GM18517 (cell line): ENCODE data around the gene ARID4B.
"Not testable (repeated sequence)": the region's sequence is repeated elsewhere in the genome, so short reads cannot be mapped to it uniquely, and the experiment has no call there.

ENCODE experiments used
- ATAC-seq: cut with Tn5 transposase; IDR thresholded peaks from one replicate; pipeline ENCODE4 v1.9.1; 2021; ENCODE audit warnings: mild to moderate bottlenecking, moderate library complexity; ENCODE audit not compliant: unreplicated experiment

The ARID4B gene, protein sequence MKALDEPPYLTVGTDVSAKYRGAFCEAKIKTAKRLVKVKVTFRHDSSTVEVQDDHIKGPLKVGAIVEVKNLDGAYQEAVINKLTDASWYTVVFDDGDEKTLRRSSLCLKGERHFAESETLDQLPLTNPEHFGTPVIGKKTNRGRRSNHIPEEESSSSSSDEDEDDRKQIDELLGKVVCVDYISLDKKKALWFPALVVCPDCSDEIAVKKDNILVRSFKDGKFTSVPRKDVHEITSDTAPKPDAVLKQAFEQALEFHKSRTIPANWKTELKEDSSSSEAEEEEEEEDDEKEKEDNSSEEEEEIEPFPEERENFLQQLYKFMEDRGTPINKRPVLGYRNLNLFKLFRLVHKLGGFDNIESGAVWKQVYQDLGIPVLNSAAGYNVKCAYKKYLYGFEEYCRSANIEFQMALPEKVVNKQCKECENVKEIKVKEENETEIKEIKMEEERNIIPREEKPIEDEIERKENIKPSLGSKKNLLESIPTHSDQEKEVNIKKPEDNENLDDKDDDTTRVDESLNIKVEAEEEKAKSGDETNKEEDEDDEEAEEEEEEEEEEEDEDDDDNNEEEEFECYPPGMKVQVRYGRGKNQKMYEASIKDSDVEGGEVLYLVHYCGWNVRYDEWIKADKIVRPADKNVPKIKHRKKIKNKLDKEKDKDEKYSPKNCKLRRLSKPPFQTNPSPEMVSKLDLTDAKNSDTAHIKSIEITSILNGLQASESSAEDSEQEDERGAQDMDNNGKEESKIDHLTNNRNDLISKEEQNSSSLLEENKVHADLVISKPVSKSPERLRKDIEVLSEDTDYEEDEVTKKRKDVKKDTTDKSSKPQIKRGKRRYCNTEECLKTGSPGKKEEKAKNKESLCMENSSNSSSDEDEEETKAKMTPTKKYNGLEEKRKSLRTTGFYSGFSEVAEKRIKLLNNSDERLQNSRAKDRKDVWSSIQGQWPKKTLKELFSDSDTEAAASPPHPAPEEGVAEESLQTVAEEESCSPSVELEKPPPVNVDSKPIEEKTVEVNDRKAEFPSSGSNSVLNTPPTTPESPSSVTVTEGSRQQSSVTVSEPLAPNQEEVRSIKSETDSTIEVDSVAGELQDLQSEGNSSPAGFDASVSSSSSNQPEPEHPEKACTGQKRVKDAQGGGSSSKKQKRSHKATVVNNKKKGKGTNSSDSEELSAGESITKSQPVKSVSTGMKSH (N-terminal part only)

GRCh38 chr1:235327559-235328270 is at the start of gene ARID4B:
ARID4B (minus strand) TSS chr1:235328179; CDS start chr1:235326919, 1,260 bp downstream.
- ATAC-seq: peak; percentile 0

DNA sequence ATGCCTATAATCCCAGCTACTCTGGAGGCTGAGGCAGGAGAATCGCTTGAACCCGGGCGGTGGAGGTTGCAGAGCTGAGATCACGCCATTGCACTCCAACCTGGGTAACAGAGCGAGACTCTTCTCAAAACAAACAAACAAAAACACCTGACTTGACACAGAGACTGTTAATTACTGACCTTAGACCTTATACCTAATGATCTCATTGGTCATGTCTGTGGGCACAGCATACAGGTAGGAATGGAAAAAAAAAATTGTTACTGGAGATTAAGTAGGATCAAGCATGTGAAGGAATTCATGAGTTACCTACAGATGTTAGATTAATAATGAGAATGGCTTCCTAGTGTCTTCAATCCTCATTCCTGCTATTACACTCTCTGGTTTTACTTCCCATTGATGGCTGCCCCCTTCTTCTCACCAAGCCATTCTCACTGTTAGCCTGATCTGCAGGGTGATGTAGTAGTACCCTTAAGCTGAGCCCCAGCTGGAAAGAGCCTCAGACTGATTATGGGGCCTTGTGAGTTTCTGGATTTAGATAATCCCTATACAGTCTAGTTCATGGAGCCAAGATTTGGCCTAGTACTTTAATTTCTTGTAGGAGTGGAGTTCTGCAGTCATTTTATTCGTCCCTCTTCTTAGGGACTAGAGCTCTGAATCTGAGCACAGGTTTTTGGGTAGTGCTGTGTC is 48.1 kb upstream of the ARID4B start:
- ATAC-seq: no peak

DNA sequence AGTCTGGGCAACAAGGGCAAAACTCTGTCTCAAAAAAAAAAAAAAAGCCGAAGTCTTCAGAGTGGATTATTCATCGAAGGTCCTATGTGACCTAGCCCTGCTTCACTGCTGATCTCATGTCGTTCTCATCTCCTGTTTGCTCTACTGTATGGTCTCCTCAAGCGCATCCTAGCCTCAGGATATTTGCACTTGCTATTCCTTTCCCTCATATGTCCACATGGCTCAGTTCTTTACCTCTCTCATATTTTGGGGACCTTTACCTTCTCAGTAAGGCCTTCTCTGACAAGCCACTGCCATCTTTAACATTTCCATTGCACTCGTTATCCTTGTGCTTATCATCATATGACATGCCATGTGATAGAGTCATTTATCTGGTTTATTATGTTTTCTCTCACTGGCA is 41.8 kb upstream of the ARID4B start:
- no peak for ATAC-seq

DNA sequence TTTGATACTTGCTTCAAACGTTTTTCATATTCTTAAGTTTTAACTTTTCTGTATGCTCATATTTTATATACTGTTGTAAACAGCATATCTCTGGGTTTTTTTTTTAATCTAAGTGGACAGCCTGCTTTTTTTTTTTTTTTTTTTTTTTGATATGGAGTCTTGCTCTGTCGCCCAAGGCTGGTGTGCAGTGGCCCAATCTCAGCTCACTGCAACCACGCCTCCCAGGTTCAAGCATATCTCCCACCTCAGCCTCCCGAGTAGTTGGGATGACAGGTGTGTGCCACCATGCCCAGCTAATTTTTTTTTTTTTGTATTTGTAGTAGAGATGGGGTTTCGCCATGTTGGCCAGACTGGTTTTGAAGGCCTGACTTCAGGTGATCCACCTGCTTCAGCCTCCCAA is 40.4 kb upstream of the ARID4B start:
- ATAC-seq: no peak

GRCh38 chr1:235367000-235367908 is 39.3 kb upstream of the ARID4B start, which contains the start of gene TBCE:
TBCE (plus strand) TSS chr1:235367427; CDS start chr1:235380050, 12,623 bp downstream.
- ATAC-seq: peak; percentile 99

DNA sequence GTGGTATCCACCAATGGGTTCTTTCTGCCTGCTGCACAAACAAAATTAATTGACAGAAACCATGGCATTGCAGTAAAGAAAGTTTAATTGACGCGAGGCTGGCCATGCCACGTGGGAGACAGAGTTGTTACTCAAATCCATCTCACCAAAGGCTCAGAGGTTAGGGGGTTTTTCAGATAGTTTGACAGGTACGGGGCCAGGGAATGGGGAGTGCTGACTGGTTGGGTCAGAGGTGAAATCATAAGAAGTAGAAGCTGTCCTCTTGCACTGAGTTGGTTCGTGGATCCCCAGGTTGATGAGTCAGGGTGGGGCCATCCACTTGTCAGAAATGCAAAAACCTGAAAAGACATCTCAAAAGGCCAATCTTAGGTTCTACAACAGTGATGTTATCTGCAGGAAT is 38.3 kb upstream of the ARID4B start:
- no peak for ATAC-seq

DNA sequence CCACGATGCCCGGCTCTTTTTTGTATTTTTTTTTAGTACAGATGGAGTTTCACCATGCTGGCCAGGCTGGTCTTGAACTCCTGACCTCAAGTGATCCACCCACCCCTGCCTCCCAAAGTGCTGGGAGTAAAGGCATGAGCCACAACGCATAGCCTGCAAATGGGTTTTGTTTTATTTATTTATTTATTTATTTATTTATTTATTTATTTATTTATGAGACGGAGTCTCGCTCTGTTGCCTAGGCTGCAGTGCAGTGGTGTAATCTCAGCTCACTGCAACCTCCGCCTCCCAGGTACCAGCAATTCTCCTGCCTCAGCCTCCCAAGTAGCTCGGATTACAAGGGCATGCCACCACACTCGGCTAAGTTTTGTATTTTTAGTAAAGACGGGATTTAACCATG is 36.2 kb upstream of the ARID4B start:
- ATAC-seq: not testable (repeated sequence)

DNA sequence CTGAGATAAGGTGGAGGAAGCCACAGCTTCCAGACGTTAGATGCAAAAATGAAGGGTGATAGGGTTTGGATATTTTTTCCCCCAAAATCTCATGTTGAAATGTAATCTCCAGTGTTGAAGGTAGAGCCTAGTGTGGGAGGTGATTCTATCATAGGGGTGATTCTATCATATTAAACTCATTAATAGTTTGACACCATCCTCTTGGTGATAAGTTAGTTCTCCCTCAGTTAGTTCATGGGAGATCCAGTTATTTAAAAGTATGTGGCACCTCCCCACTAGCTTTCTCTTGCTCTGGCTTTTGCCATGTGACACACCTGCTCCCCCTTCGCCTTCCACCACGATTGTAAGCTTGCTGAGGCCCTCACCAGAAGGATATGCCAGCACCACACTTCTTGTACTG is 30.9 kb upstream of the ARID4B start:
- no peak for ATAC-seq

DNA sequence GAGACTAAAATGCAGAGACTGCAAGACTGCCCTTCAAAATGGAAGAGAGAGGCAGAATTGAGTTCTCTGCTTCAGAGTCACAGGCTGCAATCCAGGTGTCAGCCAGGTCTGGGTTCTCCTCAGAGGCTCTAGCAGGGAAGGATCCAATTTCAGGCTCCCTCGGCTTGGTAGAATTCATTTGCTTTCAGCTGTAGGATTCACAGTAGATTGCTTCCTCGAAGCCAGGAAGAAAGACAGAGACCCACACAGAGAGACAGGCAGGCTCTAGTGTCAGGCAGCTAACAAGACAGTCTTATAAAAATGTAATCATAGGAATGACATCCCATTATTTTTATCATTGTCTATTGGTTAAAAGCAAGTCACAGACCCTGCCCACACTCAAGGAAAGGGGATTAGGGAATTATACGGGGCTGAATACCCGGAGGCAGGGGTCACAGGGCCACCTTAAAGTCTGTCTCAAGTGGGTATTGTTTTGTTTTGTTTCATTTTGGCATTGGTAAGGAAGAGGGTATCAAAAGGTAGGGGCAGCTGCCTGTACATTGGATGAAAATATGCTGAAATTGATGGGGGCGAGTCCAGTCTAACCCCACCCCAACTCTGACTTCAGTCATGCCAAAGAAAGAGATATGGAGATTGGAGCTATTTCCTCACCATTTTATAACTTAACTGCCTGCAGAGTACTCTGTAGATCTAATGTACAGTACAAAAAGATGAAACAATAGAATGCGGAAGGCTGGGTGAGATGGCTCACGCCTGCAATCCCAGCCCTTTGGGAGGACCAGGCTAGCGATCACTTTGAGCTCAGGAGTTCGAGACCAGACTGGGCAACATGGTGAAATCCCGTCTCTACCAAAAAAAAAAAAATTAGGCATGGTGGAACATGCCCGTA is 29.8 kb upstream of the ARID4B start:
- ATAC-seq: no peak

- ATAC-seq: no peak
These were observed 23.9 kb upstream of the ARID4B start for GRCh38 chr1:235351898-235352297.

GRCh38 chr1:235351441-235351840 is 23.5 kb upstream of the ARID4B start:
- no peak for ATAC-seq

GRCh38 chr1:235343726-235344125 is 15.7 kb upstream of the ARID4B start:
- ATAC-seq: no peak

DNA sequence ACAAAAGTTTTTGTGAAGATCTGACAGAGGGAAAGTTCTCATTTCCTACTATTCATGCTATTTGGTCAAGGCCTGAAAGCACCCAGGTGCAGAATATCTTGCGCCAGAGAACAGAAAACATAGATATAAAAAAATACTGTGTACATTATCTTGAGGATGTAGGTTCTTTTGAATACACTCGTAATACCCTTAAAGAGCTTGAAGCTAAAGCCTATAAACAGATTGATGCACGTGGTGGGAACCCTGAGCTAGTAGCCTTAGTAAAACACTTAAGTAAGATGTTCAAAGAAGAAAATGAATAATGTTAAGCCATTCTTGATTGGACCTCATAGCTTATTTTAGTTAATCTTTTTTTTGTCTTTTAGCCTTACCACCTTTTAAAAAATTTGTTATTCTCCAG is 14.5 kb upstream of the ARID4B start:
- ATAC-seq: no peak

GRCh38 chr1:235342039-235342438 is 14.1 kb upstream of the ARID4B start:
- ATAC-seq: no peak

- no peak for ATAC-seq
These were observed 13.4 kb upstream of the ARID4B start for GRCh38 chr1:235341334-235341733.

DNA sequence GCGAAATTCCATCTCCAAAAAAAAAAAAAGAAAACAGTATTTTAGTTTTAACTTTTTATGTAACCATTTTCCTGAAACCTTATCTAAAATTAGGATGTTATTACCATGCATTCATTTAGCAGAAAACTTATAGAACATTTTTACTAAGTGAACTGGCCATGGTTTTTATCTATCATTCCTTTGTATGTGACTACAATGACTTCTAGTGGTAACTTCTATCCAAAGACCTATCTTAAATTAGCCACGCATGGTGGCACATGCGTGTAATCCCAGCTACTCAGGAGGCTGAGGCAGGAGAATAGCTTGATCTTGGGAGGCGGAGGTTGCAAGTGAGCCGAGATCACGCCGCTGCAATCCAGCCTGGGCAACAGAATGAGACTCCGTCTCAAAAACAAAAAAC is 11.8 kb upstream of the ARID4B start:
- no peak for ATAC-seq

GRCh38 chr1:235336903-235337302 is 8.9 kb upstream of the ARID4B start:
- no peak for ATAC-seq

GRCh38 chr1:235331401-235331800 is 3.4 kb upstream of the ARID4B start:
- ATAC-seq: no peak
